GM19099 (cell line): ENCODE measurements around the gene TEDC2.
A peak's percentile ranks its signal among the peaks of the same experiment; 100 is the strongest.

Experiments used
- POLR2A ChIP-seq: IDR thresholded peaks from 3 replicates; pipeline ENCODE4 v1.6.1; 2011; ENCODE audit warnings: low read depth; ENCODE audit not compliant: insufficient read length; ENCODE audit errors: extremely low read depth

Gene TEDC2

GRCh38 chr16:2455081-2455845 lies 4.6 kb upstream of the TEDC2 start:
- TF ChIP-seq POLR2A: no peak

- peak; percentile 16 for TF ChIP-seq POLR2A
Observed at GRCh38 chr16:2456551-2457153, 3.3 kb upstream of the TEDC2 start.

- no peak for TF ChIP-seq POLR2A
Observed at GRCh38 chr16:2457267-2457666, 2.6 kb upstream of the TEDC2 start.

- no peak for TF ChIP-seq POLR2A
Observed at GRCh38 chr16:2457946-2458345, 2.0 kb upstream of the TEDC2 start.

- no peak for TF ChIP-seq POLR2A
Observed at GRCh38 chr16:2458887-2459646, 842 bp upstream of the TEDC2 start.

GRCh38 chr16:2460391-2460713 lies 443 bp downstream of the TEDC2 start:
- no peak for TF ChIP-seq POLR2A

GRCh38 chr16:2460916-2461315 lies 1.0 kb downstream of the TEDC2 start:
- TF ChIP-seq POLR2A: no peak

GRCh38 chr16:2462031-2462866 lies 2.3 kb downstream of the TEDC2 start:
- no peak for TF ChIP-seq POLR2A

GRCh38 chr16:2464333-2464732 lies 4.4 kb downstream of the TEDC2 start:
- peak; percentile 5 for TF ChIP-seq POLR2A

GRCh38 chr16:2465653-2466415 lies 5.9 kb downstream of the TEDC2 start:
- TF ChIP-seq POLR2A: no peak

- TF ChIP-seq POLR2A: no peak
Observed at GRCh38 chr16:2466667-2467527, 7.0 kb downstream of the TEDC2 start.

- TF ChIP-seq POLR2A: peak; percentile 62
Observed at GRCh38 chr16:2467528-2468232, 7.8 kb downstream of the TEDC2 start.

- TF ChIP-seq POLR2A: peak; percentile 49
Observed at GRCh38 chr16:2468233-2468724, 8.4 kb downstream of the TEDC2 start.
